Fibroblast of skin of right quadriceps (primary cell): ENCODE measurements around the gene CLEC16A.

ENCODE experiments used
- DNase-seq: peaks from one replicate; pipeline ENCODE4 v3.0.0-alpha.2; 2013

Gene CLEC16A, protein sequence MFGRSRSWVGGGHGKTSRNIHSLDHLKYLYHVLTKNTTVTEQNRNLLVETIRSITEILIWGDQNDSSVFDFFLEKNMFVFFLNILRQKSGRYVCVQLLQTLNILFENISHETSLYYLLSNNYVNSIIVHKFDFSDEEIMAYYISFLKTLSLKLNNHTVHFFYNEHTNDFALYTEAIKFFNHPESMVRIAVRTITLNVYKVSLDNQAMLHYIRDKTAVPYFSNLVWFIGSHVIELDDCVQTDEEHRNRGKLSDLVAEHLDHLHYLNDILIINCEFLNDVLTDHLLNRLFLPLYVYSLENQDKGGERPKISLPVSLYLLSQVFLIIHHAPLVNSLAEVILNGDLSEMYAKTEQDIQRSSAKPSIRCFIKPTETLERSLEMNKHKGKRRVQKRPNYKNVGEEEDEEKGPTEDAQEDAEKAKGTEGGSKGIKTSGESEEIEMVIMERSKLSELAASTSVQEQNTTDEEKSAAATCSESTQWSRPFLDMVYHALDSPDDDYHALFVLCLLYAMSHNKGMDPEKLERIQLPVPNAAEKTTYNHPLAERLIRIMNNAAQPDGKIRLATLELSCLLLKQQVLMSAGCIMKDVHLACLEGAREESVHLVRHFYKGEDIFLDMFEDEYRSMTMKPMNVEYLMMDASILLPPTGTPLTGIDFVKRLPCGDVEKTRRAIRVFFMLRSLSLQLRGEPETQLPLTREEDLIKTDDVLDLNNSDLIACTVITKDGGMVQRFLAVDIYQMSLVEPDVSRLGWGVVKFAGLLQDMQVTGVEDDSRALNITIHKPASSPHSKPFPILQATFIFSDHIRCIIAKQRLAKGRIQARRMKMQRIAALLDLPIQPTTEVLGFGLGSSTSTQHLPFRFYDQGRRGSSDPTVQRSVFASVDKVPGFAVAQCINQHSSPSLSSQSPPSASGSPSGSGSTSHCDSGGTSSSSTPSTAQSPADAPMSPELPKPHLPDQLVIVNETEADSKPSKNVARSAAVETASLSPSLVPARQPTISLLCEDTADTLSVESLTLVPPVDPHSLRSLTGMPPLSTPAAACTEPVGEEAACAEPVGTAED

DNA sequence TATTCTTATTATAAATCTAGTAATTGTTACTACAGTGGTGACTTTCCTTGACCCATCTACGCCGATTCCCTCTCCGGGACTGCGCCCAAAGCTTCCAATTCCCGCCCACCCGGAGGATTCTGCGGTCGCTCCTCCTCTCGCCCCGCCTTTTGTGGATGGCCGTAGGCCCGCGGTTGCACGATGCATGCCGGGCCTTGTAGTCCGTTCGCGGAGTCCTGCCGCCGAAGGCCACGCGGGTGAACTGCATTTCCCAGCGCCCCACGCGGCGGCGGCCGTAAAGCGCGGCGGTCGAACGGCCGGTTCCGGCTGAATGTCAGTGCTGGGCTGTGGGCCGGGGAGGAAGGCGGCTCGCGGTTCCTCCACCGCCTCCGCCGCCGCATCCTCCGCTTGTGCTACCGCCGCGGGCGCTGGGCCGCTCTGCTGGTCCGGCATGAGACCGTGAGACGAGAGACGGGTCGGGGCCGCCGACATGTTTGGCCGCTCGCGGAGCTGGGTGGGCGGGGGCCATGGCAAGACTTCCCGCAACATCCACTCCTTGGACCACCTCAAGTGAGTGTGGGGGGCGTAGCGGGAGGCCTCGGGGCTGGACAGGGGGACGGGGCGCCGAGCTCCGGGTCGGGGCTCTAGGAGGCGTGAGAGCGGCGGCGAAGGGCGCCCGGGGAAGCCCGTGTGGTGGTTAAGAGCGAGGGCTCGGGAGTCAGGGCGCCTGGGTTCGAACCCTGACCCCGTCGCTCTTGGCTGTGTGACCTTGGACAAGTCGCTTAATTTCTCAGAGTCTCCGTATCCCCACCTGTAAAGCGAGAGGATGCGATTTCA, at the start of gene CLEC16A:
TSS of gene CLEC16A (plus strand) at position 316 of the 816 bp plus-strand sequence. CDS start at position 470, 154 bp downstream.
- peak; percentile 95 for DNase-seq

DNA sequence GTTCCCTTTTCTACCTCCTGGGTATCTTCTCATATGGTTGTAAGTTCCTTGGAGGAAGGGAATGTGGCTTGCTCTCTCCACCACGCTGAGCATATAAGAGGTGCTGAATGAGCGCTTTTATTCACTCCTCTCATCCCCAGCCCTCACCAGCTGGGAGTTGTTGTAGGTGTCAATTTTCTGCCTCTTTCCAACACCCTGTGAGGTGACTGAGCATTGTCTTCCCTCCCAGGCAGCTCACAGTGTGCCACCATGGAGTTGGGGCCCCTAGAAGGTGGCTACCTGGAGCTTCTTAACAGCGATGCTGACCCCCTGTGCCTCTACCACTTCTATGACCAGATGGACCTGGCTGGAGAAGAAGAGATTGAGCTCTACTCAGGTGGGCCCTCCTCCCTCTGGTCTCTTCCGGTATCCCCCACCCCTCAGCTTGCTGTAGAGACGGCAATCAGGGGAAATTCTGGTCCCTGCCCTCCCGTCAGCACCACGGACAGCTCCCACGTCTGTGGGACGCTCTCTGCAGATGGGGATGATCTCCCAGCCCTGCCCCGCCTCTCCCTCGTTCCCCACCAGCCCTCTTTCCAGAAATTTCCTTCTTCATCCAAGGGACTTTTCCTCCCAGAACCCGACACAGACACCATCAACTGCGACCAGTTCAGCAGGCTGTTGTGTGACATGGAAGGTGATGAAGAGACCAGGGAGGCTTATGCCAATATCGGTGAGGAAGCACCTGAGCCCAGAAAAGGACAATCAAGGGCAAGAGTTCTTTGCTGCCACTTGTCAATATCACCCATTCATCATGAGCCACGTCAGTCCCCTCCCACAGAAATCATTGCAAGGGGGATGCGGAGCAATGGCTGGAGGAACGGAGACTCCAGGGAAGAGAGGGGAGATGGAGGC, 49.1 kb upstream of the CLEC16A start:
- DNase-seq = peak; percentile 49

DNA sequence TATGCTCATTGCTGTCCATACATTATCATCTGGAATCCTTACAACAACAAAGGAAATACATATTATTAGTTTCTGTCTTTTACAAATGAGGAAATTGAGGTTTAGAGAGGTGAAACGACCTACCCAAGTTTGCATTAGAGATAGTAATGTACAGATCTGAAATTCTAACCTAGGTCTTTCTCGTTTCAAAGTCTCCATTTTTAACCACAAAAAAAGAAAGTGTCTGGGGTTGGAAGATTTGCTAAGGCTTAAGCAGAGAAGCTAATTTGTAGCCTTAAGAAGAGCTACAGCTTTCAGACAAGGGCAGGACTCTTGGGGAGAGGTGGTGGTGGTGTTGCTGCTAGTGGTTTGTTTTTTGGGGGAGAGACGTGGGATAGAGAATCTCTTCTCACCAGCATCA, 48.2 kb upstream of the CLEC16A start:
- DNase-seq = no peak

DNA sequence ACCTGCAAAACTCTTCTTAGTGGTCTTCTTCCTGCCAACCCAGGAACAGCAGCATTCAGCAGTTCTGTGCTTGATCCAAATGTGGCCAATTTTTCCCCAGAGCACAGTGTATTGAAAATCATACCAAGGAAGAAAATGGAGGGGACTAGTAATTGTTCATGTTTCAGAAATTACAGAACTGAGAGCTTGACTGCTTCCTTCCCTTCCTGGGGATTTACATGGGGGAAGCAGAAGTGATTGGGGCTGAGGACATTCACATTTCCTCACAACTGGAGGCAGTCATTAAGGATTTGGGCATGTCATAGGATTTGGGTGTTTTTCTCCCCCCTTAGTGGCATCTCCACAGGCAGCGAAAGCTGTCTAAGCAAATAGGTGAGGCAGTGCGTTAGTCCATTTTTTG, 47.6 kb upstream of the CLEC16A start:
- DNase-seq = no peak

DNA sequence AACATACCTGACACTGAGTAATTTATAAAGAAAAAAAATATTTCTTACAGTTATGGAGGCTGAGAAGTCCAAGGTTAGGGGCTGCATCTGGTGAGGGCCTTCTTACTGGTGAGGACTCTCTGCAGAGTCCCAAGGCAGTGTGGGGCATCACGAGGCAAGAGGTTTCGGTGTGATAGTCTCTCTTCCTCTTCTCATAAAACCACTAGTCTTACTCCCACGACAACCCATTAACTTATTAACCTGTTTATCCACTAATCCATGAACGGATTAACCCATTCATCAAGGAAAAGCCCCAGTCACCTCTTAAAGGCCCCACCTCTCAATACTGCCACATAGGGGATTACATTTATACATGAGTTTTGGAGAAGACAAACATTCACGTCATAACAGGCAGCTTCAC, 47.2 kb upstream of the CLEC16A start:
- no peak for DNase-seq

DNA sequence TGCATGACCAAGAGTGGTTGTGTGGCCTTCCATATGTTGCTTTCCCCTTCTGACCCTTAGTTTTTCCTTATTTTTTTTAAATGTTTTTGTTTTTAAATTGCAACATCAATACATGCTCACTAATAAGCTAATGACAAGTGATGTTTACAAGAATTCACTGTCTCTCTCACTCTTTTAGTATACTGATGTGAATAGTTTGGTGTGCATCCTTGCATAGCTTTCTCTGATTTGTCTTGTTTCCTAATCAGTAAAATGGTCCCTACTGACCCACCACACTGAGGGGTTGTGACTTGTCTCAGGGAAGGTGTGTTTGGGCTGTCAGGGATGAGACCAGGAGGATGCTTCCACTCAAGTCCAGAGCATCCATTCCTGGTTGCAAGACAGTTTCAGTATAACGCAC, 41.4 kb upstream of the CLEC16A start:
- DNase-seq = no peak

DNA sequence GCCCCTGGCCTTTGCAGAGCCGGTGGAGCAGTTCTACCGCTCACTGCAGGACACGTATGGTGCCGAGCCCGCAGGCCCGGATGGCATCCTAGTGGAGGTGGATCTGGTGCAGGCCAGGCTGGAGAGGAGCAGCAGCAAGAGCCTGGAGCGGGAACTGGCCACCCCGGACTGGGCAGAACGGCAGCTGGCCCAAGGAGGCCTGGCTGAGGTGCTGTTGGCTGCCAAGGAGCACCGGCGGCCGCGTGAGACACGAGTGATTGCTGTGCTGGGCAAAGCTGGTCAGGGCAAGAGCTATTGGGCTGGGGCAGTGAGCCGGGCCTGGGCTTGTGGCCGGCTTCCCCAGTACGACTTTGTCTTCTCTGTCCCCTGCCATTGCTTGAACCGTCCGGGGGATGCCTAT, 37.9 kb upstream of the CLEC16A start:
- DNase-seq = no peak

DNA sequence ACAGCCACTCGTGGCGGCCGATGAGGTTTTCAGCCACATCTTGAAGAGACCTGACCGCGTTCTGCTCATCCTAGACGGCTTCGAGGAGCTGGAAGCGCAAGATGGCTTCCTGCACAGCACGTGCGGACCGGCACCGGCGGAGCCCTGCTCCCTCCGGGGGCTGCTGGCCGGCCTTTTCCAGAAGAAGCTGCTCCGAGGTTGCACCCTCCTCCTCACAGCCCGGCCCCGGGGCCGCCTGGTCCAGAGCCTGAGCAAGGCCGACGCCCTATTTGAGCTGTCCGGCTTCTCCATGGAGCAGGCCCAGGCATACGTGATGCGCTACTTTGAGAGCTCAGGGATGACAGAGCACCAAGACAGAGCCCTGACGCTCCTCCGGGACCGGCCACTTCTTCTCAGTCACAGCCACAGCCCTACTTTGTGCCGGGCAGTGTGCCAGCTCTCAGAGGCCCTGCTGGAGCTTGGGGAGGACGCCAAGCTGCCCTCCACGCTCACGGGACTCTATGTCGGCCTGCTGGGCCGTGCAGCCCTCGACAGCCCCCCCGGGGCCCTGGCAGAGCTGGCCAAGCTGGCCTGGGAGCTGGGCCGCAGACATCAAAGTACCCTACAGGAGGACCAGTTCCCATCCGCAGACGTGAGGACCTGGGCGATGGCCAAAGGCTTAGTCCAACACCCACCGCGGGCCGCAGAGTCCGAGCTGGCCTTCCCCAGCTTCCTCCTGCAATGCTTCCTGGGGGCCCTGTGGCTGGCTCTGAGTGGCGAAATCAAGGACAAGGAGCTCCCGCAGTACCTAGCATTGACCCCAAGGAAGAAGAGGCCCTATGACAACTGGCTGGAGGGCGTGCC, 37.2 kb upstream of the CLEC16A start:
- no peak for DNase-seq

DNA sequence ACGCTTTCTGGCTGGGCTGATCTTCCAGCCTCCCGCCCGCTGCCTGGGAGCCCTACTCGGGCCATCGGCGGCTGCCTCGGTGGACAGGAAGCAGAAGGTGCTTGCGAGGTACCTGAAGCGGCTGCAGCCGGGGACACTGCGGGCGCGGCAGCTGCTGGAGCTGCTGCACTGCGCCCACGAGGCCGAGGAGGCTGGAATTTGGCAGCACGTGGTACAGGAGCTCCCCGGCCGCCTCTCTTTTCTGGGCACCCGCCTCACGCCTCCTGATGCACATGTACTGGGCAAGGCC, 36.7 kb upstream of the CLEC16A start:
- DNase-seq = no peak

DNA sequence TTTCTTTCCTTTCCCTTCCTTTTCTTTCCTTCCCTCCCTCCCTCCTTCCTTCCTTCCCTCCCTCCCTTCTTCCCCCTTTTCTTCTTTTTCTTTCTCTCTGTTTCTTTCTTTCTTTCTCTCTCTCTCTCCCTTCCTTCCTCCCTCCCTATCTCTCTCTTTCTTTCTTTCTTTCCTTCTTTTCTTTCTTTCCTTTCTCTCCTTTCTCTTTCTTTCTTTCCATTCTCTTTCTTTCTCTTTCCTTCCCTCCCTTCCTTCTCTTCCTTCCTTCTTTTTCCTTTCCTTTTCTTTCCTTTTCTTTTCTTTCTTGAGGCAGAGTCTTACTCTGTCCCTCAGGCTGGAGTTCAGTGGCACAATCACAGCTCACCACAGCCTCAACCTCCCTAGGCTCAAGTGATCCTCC, 33.1 kb upstream of the CLEC16A start:
- no peak for DNase-seq

DNA sequence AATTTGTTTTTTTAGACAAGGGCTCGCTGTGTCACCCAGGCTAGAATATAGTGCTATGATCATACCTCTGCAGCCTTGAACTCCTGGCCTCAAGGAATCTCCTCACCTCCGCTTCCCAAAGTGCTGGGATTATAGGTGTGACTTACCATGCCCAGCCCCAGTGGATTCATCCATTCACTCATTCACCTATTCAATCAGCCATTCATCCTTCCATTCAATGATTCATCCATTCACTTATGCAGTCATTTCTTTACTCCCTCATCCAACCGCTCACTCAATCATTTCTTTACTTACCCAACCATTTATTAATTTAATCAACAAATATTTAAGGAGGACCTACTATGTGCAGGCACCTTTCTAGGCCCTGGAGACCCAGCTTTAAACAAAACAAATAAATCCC, 27.8 kb upstream of the CLEC16A start:
- DNase-seq = no peak

DNA sequence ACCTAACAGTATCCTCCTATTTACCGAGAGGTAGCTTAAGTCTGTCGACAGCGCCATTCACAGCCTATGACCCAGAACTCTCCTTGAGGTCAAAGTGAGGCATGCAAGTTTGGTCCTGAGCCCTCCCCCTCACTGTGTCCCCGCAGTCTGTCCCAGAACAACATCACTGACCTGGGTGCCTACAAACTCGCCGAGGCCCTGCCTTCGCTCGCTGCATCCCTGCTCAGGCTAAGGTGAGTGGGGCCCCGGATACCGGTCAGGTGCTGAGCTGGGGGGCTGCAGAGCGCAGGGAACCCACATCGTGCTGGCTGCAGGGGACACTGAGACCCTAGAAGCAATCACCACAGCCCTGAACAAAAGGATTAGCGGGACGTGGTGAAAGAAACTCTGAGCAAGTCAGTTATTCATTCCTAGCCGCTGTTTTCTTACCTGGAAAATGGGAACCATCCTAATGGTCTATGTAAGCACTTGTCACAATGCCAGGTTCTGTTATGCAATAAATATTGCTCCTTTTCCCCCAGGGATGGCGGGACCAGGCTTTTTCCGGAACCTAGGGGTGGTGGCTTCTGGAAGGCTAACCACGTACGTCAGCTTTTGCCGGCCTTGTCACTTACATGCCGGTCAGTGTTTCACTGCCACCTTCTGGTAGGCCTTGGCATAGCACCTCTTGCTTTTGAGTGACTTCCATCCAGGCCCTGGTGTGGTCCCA, 25.9 kb upstream of the CLEC16A start:
- peak; percentile 86 for DNase-seq

DNA sequence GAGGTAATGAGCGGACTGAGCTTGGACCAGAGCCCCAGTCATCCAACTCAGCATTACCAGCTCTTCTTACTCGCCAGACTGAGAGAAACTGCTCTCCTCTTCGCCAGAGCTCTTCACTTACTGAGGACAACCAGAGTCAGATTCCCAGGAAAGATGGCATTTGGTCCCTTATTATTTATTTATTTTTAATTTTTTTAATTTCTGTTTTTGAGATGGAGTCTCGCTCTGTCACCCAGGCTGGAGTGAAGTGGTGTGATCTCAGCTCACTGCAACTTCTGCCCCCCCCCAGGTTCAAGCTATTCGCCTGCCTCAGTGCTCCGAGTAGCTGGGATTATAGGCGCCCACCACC, 25.4 kb upstream of the CLEC16A start:
- DNase-seq = no peak

DNA sequence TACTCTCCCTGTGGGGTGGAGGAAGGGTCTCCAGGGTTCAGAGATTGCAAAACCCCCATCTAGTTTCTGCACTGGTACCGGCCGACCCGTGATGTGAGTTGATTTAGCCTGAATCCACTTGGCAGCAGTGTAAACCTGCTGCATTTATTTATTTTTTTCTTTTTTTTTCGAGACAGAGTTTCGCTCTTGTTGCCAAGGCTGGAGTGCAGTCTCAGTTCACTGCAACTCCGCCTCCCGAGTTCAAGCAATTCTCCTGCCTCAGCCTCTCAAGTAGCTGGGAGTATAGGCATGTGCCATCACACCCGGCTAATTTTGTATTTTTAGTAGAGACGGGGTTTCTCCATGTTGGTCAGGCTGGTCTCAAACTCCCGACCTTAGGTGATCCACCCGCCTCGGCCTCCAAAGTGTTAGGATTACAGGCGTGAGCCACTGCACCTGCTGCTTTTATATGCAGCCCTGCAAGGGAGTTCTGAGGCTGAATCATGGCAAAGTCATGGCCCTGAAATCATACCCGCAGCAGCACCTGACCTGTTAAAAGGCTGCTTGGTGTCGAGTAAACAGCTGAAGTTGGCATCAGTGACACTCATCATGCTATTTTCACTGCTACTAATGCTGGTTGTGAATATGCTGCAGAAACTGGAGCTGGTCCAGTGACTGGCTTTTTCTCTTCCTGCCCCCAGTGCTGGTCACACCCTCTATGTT, 23.5 kb upstream of the CLEC16A start:
- DNase-seq = no peak

DNA sequence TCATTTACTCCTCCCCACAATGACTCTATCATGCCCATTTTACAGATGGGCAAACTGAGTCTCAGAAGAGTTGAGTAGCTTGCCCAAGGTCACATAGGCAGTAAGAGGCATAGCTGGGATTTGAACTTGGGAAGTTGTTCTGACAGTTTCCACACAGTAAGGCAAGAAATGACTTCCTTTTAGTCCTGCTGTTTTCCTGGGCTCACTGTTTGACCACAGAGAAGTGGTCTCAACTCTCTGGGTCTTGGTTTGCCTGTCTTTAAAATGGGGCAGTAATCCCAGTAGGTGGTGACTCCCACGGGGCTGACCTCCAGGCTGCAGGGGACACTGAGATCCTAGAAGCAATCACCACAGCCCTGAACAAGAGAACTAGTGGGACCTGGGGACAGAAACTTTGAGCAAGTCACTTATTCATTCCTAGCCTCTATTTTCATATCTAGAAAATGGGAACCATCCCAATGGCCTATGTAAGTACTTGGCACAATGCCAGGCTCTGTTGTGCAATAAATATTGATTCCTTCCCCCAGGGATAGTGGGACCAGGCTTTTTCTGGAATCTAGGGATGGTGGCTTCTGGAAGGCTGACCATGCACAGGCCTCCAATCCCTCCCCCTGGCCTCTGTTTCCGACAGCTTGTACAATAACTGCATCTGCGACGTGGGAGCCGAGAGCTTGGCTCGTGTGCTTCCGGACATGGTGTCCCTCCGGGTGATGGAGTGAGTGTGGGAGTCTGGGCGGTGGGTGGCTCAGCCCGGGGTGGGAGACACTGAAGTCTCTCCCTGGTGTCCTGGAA, 22.6 kb upstream of the CLEC16A start:
- DNase-seq = no peak

DNA sequence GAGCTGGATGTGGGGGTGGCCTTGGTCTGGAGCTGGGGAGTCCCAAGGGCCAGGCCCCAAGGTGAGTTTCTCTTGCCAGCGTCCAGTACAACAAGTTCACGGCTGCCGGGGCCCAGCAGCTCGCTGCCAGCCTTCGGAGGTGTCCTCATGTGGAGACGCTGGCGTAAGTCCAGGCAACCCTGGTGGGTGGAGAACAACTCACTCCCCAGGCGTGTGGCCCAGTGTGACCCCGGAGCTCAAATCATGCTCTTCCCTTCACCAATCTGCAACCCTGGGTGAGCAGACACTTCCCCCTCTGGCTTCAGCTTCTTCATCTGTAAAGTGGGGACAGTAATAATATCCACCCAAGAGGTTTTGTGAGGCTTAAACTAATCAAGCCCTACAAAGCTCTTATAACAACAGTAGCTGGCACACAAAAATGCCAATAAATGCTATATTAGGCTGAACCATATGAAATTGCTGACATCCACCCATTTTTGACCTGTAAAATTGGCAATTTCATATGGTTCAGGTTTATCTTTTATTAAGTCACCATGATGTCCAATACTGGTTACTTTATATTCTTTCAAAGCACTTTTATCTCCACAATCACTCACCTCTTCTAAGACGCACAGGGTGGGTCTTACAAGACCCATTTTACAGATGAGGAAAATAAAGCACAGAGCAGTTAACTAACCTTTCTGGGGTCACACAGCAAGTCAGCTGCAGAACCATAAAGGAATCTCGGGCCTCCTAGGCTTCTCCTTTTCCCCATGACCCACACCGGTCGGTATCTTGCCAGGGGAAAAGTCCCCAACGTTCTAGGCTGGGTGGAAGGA, 21.8 kb upstream of the CLEC16A start:
- no peak for DNase-seq

DNA sequence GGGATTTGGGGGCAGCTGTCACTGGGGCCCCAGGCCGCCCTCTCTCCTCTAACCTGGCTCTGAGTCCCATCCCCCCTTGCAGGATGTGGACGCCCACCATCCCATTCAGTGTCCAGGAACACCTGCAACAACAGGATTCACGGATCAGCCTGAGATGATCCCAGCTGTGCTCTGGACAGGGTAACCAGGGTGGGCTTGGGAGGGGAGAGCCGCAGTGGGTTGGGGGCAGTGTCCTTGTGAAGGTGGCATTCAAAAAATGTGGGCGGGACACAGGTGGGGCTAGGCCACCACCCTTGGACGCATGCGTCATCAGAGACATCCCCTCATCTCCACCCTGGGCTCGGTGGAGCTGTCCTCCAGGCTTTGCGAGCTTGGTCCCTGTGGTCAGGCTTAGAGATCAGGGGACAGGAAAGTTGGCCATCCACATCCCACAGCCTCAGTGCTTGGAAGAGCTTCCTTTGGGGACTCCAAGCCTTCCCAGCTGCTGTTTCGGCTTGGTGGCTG, 21.2 kb upstream of the CLEC16A start:
- DNase-seq = no peak
